HG02588 (cell line): Measurements from ENCODE around the gene VTCN1.
A peak's percentile ranks its signal among the peaks of the same experiment; 100 is the strongest.
"Not testable (repeated sequence)": the region's sequence is repeated elsewhere in the genome, so short reads cannot be mapped to it uniquely, and the experiment has no call there.

Source experiments
- ATAC-seq: cut with Tn5 transposase; IDR thresholded peaks from one replicate; pipeline ENCODE4 v1.9.1; 2021; ENCODE audit warnings: mild to moderate bottlenecking, moderate library complexity; ENCODE audit not compliant: unreplicated experiment

The VTCN1 gene

GRCh38 chr1:117128323-117129079 lies 82.2 kb downstream of the VTCN1 start:
- ATAC-seq = no peak

GRCh38 chr1:117127795-117128194 lies 82.9 kb downstream of the VTCN1 start:
- ATAC-seq = no peak

DNA sequence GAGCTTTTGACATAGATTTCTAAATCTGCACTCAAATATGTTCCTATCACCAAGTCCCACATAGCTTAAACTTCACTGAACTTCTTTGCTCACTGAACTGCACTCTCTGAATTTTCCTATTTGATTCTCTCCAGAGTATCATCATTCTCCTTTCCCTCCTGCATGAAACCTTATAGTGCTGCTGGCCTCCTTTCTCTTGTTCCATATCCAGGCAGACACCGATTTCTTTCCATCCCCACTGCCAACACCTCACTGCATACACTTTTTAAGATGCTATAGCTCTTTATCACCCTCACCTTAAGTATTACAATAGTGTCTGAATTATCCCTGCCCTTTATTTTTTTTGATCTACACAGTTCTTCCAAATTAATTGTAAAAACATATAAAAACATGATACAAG lies 86.1 kb downstream of the VTCN1 start:
- ATAC-seq = no peak

DNA sequence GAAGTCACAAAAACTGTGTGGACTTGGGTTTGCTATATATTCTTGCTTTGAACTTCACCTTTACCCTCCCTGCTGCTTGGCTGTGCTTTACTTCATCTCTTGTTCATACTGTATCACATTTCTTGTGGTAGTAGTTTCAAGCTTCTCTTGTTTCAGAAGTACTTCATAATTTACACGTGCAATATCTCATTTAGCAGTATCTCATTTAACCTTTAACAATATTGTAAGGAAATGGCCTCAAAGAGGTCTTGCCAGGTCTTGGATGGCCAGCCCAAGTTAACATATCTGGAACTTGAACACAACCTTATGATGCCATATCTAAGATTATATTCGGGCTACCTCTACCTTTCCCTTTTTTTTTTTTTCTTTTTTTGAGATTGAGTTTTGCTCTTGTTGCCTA lies 87.5 kb downstream of the VTCN1 start:
- ATAC-seq = no peak

DNA sequence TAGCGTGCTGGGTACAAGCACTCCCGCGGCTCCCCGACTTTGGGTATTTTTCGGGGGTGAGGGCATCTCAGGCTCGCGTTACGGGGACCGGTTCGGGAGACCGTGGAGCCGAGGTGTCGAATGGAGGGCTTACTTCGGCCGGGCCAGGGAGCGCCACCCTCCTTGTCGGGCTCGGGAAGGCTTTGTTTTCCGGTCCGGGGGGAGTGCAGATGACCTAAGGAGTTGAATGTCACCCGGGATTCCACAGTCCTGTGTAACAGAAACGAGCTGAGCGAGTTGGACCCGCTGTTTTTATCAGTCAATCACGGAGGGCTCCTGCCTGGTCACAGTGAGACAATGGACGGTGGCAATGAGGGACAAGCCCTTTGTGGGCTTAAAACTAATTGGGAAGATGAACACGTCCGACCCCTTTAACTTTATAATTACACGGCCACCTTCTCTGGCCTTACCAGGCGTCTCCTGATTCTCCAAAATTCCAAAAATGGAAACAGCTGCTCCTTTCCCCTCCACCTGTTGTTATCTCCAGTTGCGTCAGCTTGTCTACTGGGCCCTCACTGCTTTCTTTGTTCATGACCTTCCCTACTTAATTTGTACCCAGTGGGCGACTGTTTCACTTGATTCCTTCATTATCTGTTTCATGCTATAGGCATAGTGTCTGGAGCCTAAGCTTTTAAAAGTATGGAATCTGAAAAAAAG lies 88.2 kb downstream of the VTCN1 start:
- ATAC-seq = no peak

GRCh38 chr1:117121589-117122329 lies 89.0 kb downstream of the VTCN1 start, which contains the start of gene TRIM45:
Gene TRIM45 (minus strand): TSS chr1:117121749. CDS start chr1:117121201, 548 bp downstream.
- peak; percentile 94 for ATAC-seq

DNA sequence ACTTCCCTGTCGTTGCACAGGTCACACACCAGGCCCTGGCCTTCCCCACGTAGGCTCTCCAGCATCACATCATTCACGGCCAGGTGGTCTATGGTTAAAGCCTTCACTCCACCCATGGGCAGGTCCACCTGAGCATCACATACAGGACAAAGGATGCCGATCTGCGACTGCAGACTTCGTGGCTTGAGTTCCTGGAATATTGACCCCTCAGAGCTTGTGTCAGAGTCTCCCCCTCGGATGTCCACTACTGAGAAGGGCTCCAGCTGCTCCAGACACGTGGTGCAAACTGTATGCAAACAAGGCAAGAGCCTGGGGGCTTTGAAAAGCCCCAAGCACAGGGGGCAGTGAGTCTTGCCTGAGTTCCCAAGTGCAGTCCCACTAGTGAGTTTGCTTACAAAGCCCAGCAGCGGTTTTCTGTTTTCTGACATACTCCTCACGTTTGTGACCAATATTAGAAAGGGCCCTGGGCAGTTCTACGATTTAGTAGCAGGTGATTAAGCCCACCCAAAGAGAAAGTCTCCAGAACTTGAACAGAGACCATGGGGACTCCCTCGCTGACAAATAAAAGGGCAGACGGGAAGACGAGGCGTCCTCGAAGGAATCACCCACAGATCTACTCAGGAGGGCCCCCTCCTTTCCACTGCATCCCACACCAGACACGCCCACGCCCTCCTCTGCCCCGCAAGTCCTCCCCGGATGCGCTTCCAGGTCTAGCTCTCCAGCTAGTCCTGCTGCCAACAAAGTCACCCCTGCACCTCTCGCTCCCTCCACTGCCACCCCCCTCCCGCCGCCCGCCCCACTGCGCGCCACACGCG lies 89.7 kb downstream of the VTCN1 start:
- ATAC-seq = no peak

DNA sequence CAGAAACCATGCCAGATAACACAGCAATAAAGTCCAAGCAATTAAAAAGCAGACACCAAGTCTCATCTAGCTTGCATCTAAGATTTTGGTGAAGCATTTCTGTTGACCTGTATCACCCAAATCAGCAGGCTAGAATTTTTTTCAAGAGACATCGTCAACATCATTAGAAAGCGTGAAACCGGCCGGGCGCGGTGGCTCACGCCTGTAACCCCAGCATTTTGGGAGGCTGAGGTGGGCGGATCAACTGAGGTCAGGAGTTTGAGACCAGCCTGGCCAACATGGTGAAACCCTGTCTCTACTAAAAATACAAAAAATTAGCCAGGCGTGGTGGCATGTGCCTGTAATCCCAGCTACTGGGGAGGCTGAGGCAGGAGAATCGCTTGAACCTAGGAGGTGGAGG lies 91.6 kb downstream of the VTCN1 start:
- not testable (repeated sequence) for ATAC-seq

DNA sequence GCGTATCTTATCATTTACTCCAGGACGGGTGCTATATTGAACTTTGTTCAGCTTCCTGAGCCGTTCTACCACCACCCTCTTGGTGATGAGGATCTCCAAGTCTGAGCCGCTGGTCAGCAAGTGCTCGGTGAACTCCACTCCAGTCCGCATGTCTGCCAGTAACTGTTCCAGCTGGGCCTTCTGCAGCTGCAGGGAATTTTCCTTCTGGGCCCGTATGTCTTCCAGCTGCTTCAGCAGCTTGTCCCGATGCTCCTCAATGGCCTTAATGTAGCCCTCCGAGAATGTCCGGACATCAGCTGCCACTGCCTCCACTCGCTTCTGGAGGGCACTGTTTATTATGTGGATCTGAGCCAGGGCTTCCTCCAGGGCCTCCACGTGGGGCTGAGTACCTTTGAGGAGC lies 92.6 kb downstream of the VTCN1 start:
- no peak for ATAC-seq

GRCh38 chr1:117117697-117118096 lies 93.0 kb downstream of the VTCN1 start:
- no peak for ATAC-seq

- ATAC-seq = no peak
These were observed 94.0 kb downstream of the VTCN1 start for GRCh38 chr1:117116784-117117130.

DNA sequence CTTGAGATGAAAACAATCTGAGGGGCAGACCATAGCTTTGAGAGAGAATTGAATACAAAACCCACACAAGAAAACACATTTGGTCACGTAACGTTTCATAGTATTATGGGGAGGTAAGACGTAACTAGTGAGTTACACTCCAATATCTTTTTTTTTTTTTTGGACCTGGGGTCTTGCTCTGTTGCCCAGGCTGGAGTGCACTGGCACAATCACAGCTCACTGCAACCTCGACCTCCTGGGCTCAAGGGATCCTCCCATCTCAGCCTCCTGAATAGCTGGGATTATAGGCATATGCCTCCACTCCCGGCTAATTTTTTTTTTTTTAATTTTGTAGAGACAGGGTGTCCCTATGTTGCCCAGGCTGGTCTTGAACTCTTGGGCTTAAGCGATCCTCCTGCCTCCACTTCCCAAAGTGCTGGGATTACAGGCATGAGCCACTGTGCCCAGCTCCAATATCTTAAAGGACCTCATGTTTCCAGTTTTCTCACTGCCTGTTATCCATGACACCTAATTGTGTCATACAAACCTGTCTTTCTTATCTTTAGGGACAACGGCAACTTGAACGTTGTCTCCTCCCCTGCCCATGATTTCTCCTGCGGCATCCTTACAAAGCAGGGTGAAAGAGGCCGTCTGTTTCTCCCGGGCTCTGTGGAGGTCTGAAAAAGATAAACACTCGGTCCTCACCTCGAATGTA lies 94.5 kb downstream of the VTCN1 start:
- no peak for ATAC-seq

DNA sequence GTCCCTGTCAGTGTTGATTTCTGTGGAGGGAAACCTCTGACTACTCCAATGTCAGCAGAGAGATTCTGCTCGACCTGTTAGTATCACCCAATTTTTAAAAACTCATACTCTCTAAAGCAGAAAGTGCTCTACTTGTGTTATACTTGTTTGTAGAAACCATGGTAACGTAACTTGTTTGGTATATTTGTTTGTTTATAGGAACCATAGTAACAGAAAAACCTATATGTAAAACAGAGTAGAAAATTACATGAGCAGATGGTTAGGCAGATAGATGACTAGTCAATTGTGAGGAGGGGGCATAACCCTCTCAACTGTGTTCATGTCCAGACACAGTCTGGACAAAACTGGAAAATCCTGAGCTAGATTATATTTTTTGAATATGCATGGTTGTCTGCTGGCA lies 95.8 kb downstream of the VTCN1 start:
- no peak for ATAC-seq

DNA sequence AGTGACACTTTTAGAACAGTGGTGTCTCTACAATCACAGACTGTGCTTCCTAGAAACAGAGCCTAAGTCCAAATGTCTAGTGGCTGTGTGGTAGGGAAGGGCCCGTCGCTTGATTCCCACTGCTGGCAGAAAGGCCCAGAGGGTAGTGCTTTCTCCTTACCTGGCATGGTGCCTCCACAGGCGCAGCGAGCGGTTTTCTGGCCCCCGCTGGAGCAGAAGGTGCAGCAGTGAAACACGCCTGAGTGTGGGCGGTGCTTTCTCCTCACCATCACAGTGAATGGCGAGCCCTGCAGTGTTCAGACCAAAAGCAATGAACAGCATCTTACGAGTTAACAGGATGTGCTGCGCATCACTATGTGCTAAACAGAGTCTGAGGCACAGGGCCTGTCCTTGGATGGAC lies 97.5 kb downstream of the VTCN1 start:
- no peak for ATAC-seq

DNA sequence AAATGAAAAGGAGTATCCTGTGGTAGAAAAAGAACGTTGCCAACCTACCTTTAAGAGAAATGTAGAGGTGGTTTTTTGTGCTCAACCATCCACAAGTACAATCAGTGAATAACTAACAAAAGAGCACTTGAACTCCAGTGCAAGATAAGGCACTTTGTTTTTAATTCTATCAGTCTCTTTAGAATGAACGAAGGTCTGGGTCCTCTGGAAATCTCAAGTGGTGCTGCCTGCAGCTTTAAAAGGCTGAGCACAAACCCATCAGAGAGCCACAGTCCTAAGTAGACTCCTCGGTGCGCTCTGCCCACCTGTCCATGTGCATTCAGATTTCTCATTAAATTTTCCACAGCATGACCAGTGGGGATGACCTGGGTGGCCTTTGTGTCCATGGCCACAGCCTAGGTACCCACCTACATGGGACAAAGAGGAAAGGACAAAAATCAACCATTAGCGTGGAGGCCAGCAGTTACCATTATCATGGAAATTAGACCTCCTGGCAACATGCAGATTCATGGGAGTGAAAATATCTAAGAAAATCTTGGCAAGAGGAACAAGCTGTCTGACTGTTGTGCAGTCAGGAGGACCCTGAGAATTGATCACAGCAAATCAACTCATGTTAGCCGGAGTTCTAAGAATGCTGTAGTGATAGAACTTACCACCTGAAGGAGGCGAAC lies 98.5 kb downstream of the VTCN1 start:
- no peak for ATAC-seq

GRCh38 chr1:117110774-117111173 lies 100.0 kb downstream of the VTCN1 start:
- ATAC-seq = no peak

GRCh38 chr1:117107364-117107763 lies 103.4 kb downstream of the VTCN1 start:
- ATAC-seq = no peak

DNA sequence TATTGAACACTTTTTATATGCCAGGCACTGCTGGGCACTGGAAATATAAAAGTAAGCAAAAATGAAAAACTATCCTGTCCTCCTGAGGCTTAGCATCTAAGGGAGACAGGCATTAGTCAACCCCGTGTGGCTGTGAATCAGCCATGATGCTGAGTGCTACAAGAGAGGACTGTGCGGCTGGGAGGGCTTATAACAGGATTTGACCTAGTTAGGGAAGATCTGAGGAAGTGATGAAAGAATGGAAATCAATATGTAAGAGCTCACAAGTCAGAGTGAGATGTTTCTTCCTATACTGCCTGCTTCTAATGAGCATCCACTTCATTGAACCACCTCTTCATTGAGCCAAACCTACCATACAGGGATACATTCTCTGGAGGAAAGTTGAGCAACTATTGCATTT lies 104.2 kb downstream of the VTCN1 start:
- no peak for ATAC-seq

DNA sequence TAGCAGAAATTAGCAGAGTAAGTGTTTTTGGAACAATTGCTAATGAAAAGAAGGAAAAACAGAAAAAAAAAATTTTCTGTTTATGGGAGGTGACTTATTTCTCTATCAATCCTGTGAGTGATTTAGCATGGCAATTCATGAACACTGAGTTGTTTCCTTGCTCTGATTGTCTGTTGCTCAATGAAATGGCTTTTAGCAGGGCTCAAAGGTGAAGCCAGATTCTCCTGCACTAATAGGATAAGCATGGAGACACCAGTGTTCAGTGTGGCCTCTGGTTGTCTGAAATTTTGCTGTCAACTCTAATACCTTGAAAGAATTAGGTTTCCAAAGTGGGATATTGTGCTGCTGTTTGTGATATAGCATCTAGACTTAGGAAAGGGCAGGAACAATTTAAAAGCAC lies 105.0 kb downstream of the VTCN1 start:
- no peak for ATAC-seq

DNA sequence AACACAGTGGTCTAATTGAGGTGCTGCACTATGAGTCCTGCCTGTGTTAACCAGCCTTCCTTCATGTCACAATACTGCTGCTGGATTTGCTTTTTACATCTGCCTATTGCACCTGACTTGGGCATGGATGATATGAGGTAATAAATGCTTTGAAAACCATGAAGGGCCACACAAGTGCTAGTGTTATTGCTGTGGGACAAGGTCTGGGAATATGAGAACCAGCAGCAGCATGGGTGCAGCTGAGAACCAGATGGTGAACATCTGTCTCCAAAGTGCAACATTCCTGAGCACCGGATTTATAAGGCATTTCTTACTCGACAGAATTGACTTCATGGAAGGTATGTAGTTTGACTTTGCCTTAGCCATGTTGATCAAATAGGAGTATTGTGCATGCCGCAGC lies 105.7 kb downstream of the VTCN1 start:
- no peak for ATAC-seq
